Activated naive CD8-positive, alpha-beta T cell treated with anti-CD3 and anti-CD28 coated beads for 36 hours (primary cell): ENCODE data around the gene AEBP2. TPM values are rescaled to one million over a fixed set of nuclear protein-coding genes. Genes with fewer than 3 reads are reported as not detected.

Experiments used
- DNase-seq: peaks from one replicate; pipeline ENCODE4 v3.0.0; 2021
- H3K27ac Mint-ChIP-seq: one replicate; pipeline ENCODE4 v1.8.0; 2022; ENCODE audit warnings: mild to moderate bottlenecking, moderate library complexity, mixed read lengths
- H3K27me3 Mint-ChIP-seq: one replicate; pipeline ENCODE4 v1.8.0; 2022; ENCODE audit warnings: mild to moderate bottlenecking, mixed read lengths
- H3K36me3 Mint-ChIP-seq: one replicate; pipeline ENCODE4 v1.8.0; 2021; ENCODE audit warnings: mild to moderate bottlenecking, mixed read lengths
- H3K4me1 Mint-ChIP-seq: one replicate; pipeline ENCODE4 v1.8.0; 2021; ENCODE audit warnings: mixed read lengths
- H3K4me3 Mint-ChIP-seq: one replicate; pipeline ENCODE4 v1.8.0; 2022; ENCODE audit warnings: mild to moderate bottlenecking, moderate library complexity, mixed read lengths
- H3K9me3 Mint-ChIP-seq: one replicate; pipeline ENCODE4 v1.8.0; 2022; ENCODE audit warnings: mixed read lengths
- total RNA-seq, 2 experiments: library from RNA; stranded (reverse); gene quantifications; one replicate each; pipeline ENCODE4 v1.2.3, GENCODE V29; 2021

The AEBP2 gene
- total RNA-seq, 2 experiments from 2014 or later: 60.3 to 60.7 TPM

DNA sequence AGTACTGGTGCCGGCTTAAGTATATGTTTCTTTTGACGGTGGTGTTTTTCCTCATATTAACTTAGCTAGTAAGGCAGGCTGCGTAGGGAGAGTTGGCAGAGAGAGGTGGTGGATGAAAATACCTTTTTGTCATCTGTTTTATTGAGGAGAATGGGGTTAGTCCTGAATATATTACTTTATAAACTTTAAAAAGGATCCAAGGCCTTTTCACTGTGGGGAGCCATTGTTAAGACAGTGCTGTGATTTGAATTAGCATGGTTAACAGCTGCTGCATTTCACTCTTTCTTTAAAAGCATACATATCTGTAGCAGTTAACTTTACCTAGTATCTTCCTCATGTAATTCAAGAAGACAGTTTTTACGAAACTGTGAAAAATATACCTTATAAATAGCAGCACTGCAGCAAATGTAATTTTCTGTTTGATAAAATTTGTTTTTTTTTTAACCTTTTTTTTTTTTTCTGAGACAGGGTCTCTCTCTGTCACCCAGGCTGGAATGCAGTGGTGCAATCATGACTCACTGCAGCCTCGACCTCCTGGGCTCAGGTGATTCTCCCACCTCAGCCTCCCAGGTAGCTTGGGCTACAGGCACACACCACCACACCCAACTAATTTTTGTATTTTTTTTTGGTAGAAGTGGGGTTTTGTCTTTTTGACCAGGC lies 57.1 kb downstream of the AEBP2 start:
- H3K4me1 Mint-ChIP-seq: peaks cover 20% of the 10 kb centered on the region
- H3K9me3 Mint-ChIP-seq: peaks cover 2% of the 10 kb centered on the region
- DNase-seq: no peak
- H3K36me3 Mint-ChIP-seq: peaks cover 31% of the 10 kb centered on the region
- no peak overlapping the region for H3K27ac Mint-ChIP-seq
- no peak overlapping the region for H3K4me3 Mint-ChIP-seq
- no peaks in the 10 kb centered on the region for H3K27me3 Mint-ChIP-seq

DNA sequence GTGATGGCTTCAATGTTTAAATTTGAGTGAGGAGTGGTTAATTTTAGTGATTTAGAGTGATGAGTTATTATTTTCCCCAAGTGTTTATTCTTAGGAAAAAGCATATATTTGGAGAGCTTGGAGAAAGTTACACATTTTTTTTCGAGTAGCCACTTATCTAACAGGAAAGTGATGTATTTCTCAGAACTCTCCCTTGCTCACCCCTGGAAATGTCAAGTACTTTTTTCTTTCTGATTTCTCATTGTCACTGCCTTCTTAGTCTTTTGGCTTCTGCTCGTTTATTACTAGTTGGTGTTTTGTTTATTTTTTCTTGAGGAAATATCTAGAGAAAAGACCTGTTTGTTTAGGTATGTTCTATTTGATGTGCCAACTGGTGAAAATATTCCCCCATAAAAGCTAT lies 58.8 kb downstream of the AEBP2 start:
- DNase-seq: no peak
- Mint-ChIP-seq H3K27ac (peak overlapping the region; percentile 6), H3K4me1 (peaks cover 12% of the 10 kb centered on the region), H3K27me3 (no peaks in the 10 kb centered on the region), H3K4me3 (no peak overlapping the region), H3K36me3 (peaks cover 43% of the 10 kb centered on the region), H3K9me3 (peaks cover 2% of the 10 kb centered on the region)

DNA sequence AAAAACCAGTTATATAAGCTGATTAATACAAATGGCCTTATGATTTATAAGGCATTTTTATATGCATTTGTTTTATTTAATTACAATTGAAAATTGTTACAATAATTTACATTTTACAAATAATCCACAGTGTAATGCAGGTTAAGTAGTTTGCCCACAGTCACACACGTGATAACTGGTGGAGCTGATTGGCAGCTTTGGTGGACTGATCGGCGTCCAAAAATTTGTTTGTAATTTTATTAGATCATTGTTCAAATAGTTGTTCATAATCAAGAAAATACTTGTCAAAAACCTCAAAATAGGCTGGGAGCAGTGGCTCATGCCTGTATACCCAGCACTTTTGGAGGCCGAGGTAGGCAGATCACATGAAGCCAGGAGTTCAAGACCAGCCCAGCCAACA lies 59.7 kb downstream of the AEBP2 start:
- H3K27ac Mint-ChIP-seq: no peak overlapping the region
- DNase-seq: no peak
- H3K9me3 Mint-ChIP-seq: peaks cover 2% of the 10 kb centered on the region
- peaks cover 14% of the 10 kb centered on the region for H3K4me1 Mint-ChIP-seq
- peaks cover 45% of the 10 kb centered on the region for H3K36me3 Mint-ChIP-seq
- H3K4me3 Mint-ChIP-seq: no peak overlapping the region
- no peaks in the 10 kb centered on the region for H3K27me3 Mint-ChIP-seq

DNA sequence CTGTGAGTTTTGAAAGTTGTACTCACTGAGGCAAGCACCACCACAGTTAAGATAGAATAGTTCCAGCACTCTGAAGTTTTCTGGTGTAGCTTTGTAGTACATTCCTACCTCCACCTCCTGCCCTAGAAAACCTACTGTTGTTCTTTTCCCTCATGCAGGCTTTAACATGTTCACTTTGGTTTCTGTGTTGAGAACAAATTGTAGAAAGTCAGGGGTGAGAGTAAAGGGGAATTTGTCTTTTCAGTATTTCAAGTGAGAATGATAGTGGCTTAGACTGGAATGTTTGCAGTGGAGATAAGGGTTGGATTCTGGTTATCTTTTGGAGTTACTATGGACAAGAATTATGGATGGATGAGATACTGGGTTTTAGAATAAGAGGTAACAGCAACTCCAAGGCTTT lies 67.2 kb downstream of the AEBP2 start:
- no peaks in the 10 kb centered on the region for H3K9me3 Mint-ChIP-seq
- no peak overlapping the region for H3K4me3 Mint-ChIP-seq
- DNase-seq: no peak
- H3K27ac Mint-ChIP-seq: no peak overlapping the region
- no peaks in the 10 kb centered on the region for H3K27me3 Mint-ChIP-seq
- H3K36me3 Mint-ChIP-seq: peaks cover 57% of the 10 kb centered on the region
- H3K4me1 Mint-ChIP-seq: peaks cover 37% of the 10 kb centered on the region

DNA sequence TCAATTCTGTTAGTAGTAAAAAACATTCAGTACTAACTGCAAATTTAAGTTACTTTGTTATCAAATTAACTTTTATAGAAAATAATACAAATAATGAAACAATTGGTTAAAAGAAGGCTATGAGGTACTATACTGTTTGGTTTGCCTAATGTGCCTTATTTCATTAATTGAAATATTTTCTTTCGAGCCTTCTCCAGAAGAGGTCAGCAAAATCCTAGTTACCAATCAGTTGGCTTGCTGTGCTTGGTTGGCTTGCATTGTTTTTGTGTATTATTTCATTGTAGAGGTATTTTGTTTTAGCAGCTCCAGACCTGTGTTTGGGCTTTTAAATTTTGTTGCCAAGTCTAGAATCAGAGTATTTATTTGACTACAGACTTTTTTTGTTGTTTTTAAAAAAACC lies 68.5 kb downstream of the AEBP2 start:
- no peak for DNase-seq
- H3K36me3 Mint-ChIP-seq: peaks cover 49% of the 10 kb centered on the region
- H3K9me3 Mint-ChIP-seq: no peaks in the 10 kb centered on the region
- no peak overlapping the region for H3K4me3 Mint-ChIP-seq
- H3K27ac Mint-ChIP-seq: no peak overlapping the region
- peaks cover 37% of the 10 kb centered on the region for H3K4me1 Mint-ChIP-seq
- no peaks in the 10 kb centered on the region for H3K27me3 Mint-ChIP-seq

DNA sequence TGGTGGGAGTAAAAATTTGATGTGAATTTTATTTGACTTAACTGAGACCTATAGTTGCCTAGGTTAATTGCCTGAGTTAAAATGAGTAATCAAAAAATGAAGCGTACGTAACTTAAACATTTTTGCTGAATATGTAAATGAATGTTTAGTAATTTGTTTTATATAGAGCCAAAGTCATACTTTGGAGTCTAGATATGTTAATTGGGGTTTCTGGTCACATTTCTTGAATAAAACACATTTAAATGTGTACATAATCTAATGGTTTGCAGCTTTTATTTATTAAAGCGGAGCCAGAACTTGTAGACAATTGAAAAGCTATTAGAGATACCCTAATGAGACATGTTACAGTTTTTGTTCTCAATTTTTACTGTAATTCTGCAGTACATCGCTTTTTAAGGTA lies 71.2 kb downstream of the AEBP2 start:
- Mint-ChIP-seq H3K4me3 (no peak overlapping the region), H3K4me1 (peaks cover 29% of the 10 kb centered on the region), H3K27ac (no peak overlapping the region), H3K9me3 (no peaks in the 10 kb centered on the region), H3K27me3 (no peaks in the 10 kb centered on the region), H3K36me3 (peaks cover 32% of the 10 kb centered on the region)
- no peak for DNase-seq

DNA sequence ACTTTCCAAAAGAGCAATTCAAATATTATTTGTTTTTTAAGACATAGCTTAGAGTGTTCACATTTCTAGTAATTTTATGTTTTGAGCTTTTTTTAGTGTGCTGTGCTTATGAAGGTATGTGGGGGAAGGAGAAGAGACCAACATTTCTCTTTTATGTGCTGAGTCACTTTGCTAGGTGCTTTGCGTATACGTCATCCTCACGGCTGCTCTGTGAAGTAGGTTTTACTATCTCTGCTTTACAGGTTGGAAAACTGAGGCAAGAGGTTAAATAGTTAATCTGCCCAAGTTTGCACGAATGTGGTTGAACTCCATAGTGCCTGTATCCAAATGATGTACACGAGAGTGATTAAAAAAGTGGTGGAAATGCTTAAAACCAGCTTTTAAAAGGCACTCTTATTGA lies 75.9 kb downstream of the AEBP2 start:
- Mint-ChIP-seq H3K9me3 (no peaks in the 10 kb centered on the region), H3K27ac (no peak overlapping the region), H3K4me3 (no peak overlapping the region), H3K36me3 (peaks cover 17% of the 10 kb centered on the region), H3K27me3 (no peaks in the 10 kb centered on the region), H3K4me1 (peaks cover 7% of the 10 kb centered on the region)
- DNase-seq: no peak

DNA sequence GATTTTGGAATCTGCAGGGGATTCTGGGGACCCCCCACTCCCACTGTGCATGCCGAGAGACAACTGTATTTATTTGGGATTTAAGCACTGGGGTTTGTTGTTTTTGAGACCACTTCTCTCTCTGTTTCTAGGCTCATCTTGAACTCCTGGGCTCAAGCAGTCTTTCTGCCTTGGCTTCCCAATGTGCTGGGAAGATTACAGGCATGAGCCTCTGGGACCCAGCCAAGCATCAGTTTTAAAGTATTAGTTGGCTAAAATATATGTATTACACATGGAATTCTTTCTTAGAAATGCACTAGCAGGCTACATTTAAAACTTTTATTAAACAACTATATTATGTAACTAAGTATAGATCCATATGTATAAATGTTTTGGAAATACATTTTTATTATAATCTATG lies 78.3 kb downstream of the AEBP2 start:
- H3K27ac Mint-ChIP-seq: no peak overlapping the region
- H3K4me1 Mint-ChIP-seq: peaks cover 3% of the 10 kb centered on the region
- H3K9me3 Mint-ChIP-seq: no peaks in the 10 kb centered on the region
- H3K27me3 Mint-ChIP-seq: no peaks in the 10 kb centered on the region
- peaks cover 6% of the 10 kb centered on the region for H3K36me3 Mint-ChIP-seq
- no peak for DNase-seq
- H3K4me3 Mint-ChIP-seq: no peak overlapping the region

DNA sequence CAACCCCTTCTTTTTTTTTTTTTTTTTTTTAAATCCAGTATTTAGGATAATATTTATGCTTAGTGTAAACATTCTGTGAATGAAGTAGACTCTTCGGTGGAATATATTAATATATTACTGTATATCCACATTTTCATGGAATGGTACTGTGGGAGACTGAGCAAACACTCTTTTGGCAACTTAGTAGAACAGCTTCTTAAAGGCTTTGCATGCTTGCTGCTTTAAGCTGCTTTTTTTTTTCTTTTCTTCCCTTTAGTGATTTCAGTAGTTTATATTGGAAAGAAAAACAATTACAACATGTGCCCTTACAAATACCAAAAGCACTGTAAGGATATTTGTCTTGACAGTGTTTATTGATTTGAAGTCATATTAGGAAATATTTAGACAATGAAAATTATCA lies 78.9 kb downstream of the AEBP2 start:
- no peaks in the 10 kb centered on the region for H3K27me3 Mint-ChIP-seq
- no peaks in the 10 kb centered on the region for H3K9me3 Mint-ChIP-seq
- no peak overlapping the region for H3K27ac Mint-ChIP-seq
- peaks cover 3% of the 10 kb centered on the region for H3K4me1 Mint-ChIP-seq
- no peak for DNase-seq
- peaks cover 6% of the 10 kb centered on the region for H3K36me3 Mint-ChIP-seq
- H3K4me3 Mint-ChIP-seq: no peak overlapping the region

DNA sequence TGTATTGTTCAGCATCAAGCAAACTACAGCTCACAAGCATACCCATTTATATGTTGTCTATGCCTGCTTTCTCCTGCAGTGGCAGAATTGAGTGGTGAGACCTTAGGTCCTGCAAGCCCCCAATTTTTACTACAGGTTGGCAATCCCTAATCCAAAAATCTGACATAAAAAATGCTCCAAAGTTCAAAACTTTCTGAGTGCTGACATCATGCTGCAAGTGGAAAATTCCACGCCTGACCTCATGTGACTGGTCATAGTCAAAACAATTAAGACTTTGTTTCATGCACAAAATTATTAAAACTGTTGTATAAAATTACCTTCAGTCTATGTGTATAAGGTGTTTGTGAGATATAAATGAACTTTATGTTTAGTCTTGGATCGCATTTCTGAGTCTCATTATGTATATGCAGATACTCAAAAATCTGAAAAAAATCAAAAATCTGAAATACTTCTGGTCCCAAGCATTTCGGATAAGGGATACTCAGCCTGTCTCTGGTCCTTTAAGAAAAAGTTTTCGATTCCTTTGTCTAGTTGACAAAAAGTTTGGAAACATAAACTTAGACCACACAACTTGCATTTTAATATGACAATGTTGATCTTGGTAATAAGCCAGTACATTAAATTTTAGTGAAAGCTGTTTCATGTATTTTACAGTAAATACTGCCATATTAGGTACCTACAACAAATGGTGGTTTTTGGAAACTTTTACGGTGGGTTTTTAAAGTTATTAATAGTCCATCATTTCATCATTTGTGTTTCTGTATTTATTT lies 81.5 kb downstream of the AEBP2 start:
- peaks cover 6% of the 10 kb centered on the region for H3K36me3 Mint-ChIP-seq

DNA sequence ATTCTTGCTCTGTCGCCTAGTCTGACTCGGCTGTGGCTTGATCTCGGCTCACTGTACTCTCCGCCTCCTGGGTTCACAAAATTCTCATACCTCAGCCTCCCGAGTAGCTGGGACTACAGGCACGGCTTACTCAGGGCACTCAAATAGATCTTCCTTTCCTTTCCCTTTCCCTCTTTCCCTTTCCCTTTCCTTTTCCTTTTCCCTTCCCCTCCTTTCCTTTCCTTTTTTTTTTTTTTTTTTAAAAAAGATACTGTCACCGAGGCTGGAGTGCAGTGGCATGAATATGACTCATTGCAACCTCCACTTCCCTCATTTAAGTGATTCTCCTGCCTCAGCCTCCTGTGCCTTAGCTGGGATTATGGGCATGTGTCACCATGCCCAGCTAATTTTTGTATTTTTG lies 86.0 kb downstream of the AEBP2 start:
- Mint-ChIP-seq H3K36me3 (peaks cover 13% of the 10 kb centered on the region), H3K27ac (peak overlapping the region; percentile 38), H3K9me3 (no peaks in the 10 kb centered on the region), H3K4me3 (no peak overlapping the region), H3K27me3 (no peaks in the 10 kb centered on the region), H3K4me1 (peaks cover 25% of the 10 kb centered on the region)
- no peak for DNase-seq

More for the DNA sequence above, 81.5 kb downstream of the AEBP2 start:
- Mint-ChIP-seq H3K9me3 (no peaks in the 10 kb centered on the region), H3K4me3 (no peak overlapping the region), H3K27me3 (no peaks in the 10 kb centered on the region), H3K4me1 (peaks cover 1% of the 10 kb centered on the region), H3K27ac (no peak overlapping the region)
- no peak for DNase-seq

DNA sequence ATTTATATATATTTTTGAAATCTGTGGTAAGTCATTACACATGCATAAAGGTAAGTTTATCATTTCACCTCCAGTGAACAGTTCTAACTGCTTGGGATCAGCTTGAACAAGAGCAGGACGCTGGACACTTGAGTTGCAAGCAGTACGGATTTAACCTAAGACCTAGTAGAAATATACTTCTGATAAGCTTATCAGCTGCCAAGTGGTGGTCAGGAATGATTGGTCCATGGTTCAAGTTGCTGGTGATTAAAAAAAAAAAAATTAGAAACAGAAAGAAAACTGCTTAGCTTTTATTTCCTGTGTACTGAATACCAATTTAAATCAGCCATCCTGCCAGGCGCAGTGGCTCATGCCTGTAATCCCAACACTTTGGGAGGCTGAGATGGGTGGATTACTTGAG lies 88.6 kb downstream of the AEBP2 start:
- no peak overlapping the region for H3K27ac Mint-ChIP-seq
- H3K27me3 Mint-ChIP-seq: no peaks in the 10 kb centered on the region
- H3K4me1 Mint-ChIP-seq: peaks cover 29% of the 10 kb centered on the region
- DNase-seq: no peak
- H3K36me3 Mint-ChIP-seq: peaks cover 16% of the 10 kb centered on the region
- H3K4me3 Mint-ChIP-seq: no peak overlapping the region
- no peaks in the 10 kb centered on the region for H3K9me3 Mint-ChIP-seq

DNA sequence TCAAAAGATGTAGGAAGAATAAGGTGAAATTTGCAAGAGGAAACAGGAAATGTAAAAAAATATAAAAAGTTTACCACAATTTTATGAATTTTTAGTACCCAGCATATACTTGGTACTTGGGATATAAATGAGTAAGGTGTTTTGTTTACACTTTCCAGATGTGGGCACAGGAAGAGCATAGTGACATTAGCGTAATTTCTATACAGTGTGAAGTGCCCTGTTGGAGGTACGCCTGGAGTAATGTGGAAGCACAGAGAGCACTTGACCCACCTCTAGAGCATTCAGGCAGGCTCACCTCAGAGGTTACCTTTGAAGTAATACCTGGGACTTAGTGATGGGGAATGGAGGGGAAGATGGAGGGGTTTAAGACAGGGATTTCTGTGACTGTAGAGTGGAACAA lies 89.5 kb downstream of the AEBP2 start:
- no peak for DNase-seq
- Mint-ChIP-seq H3K27ac (peak overlapping the region; percentile 82), H3K9me3 (no peaks in the 10 kb centered on the region), H3K36me3 (peaks cover 18% of the 10 kb centered on the region), H3K4me3 (no peak overlapping the region), H3K27me3 (no peaks in the 10 kb centered on the region), H3K4me1 (peaks cover 29% of the 10 kb centered on the region)

DNA sequence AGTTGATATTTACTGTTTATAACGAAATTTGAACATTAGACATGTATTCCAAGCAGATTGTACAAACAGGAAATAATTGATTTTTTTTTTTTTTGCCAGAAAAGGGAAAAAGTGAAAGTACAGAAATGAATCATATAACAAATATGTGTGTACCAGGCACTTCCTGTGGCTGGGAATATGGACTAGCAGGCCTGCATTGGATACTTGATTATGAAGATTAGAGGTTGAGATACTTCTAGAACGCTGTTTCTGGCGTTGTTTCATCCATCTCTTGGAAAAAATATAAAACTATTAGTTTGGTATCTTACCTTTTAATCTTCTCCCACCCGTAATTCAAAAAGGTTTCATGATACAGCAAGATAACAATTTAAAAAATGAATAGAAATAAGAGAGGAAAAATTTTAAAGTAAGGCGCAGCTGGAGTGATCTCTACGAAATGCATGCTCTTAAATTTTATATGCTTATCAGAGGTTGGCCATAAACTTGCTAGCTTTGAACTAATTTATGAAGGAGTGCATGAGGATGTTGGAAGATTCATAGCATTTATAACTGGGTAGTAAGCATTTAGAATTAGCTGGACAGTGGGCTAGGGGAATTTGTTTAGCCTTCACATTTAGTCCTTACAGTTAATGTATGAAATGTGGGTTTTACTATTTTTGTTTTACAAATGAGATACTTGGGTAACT lies 90.8 kb downstream of the AEBP2 start:
- no peak for DNase-seq
- Mint-ChIP-seq H3K4me3 (no peak overlapping the region), H3K4me1 (peaks cover 29% of the 10 kb centered on the region), H3K9me3 (peaks cover 1% of the 10 kb centered on the region), H3K27me3 (no peaks in the 10 kb centered on the region), H3K36me3 (peaks cover 22% of the 10 kb centered on the region), H3K27ac (no peak overlapping the region)

DNA sequence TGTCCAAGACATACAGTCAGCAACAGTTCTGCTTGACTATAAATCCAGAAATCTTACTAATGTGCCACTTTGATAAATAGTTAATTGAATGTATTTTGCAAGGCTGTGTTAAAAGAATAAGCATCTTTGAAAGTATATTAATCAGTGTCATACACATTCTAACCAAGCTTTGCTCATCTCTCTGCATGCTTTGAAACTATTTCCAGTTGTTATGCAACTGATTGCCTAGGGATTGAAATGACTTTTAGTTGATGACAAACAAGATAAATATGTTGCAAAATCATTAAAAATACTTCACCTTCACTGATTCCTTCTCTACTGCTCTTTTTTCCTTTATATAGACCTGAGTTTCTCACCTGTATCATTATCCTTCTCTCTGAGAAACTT lies 91.3 kb downstream of the AEBP2 start:
- Mint-ChIP-seq H3K27me3 (no peaks in the 10 kb centered on the region), H3K4me3 (no peak overlapping the region), H3K36me3 (peaks cover 27% of the 10 kb centered on the region), H3K4me1 (peaks cover 27% of the 10 kb centered on the region), H3K9me3 (peaks cover 6% of the 10 kb centered on the region), H3K27ac (no peak overlapping the region)
- no peak for DNase-seq
